ENCODE results near the gene CXXC5. TPM values are rescaled to one million over a fixed set of nuclear protein-coding genes. Genes with fewer than 3 reads are reported as not detected.

The CXXC5 gene
- total RNA-seq, 1 experiment from 2014 or later = 7.8 TPM

DNA sequence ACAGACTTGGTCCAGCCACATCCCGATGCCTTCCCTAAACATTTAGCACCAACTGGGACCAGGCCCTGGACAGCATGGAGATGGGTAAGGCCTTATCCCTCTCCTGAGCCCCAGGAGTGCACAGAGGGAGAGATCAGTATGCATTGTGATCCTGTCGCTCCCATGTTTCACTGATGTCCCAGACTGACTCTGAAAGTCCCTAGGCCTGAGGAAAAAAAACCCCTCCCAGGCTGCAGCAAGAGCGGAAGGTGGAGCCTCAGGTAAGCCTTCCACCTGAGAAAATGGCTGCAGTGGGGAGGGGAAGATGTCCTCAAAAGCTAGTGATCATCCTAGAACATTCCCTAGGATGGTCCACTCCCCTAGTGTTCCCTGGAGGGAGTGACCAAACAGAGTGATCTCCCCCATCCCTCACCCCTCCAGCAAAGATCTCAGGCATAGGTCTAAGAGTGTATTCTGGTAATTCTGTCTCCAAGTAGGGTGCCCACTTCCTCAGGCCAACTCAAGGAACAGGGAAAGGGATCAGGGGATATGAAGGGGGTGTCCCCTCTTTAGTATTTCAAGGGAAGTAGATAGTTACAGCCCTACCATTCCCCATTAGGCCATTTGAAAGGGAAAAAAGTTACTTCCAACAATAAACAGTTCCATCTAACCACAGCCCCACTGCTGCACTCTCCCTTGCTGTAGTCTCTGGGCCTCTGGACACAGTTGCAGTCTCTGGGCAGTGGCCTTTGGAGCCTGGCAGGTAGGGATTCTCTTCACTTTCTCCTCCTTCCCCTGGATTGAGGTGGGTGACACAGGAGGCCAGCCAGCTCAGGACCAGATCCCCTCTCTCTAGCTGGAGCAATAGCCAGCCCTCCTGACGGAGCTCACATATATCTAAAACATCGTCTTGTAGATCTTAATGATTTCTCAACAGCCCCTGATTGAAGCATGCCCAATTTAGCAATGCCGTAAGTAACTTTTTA lies 6.8 kb upstream of the CXXC5 start:
- Mint-ChIP-seq H3K36me3 (ENCODE audit: insufficient read depth, unreplicated experiment) (peaks cover 7% of the 10 kb centered on the region), H3K27me3 (ENCODE audit: insufficient read depth, unreplicated experiment) (no peaks in the 10 kb centered on the region), H3K27ac (ENCODE audit: low read depth, unreplicated experiment) (no peak overlapping the region), H3K4me1 (ENCODE audit: insufficient read depth, unreplicated experiment) (peaks cover 40% of the 10 kb centered on the region), H3K9me3 (ENCODE audit: unreplicated experiment) (no peaks in the 10 kb centered on the region), H3K4me3 (ENCODE audit: unreplicated experiment) (no peak overlapping the region)
- BruUV-seq (replicated peaks) = no TSS peak
- DNase-seq (ENCODE audit: unreplicated experiment) = no peak
- intact Hi-C loops (cut with micrococcal nuclease) = no loop called here
- ChIA-PET CTCF (interaction anchor here (0.6 to 16.8 kb wide), 5 partner anchors 8 to 124 kb away, joined by 3 to 321 read pairs (median 4); no protein-coding TSS in a partner anchor), POLR2A (interaction anchor here (0.6 to 6.2 kb wide), 2 partner anchors 18 to 1119 kb away, joined by 5 to 68 read pairs; no protein-coding TSS in a partner anchor)
- TF ChIP-seq, protein P1, sequence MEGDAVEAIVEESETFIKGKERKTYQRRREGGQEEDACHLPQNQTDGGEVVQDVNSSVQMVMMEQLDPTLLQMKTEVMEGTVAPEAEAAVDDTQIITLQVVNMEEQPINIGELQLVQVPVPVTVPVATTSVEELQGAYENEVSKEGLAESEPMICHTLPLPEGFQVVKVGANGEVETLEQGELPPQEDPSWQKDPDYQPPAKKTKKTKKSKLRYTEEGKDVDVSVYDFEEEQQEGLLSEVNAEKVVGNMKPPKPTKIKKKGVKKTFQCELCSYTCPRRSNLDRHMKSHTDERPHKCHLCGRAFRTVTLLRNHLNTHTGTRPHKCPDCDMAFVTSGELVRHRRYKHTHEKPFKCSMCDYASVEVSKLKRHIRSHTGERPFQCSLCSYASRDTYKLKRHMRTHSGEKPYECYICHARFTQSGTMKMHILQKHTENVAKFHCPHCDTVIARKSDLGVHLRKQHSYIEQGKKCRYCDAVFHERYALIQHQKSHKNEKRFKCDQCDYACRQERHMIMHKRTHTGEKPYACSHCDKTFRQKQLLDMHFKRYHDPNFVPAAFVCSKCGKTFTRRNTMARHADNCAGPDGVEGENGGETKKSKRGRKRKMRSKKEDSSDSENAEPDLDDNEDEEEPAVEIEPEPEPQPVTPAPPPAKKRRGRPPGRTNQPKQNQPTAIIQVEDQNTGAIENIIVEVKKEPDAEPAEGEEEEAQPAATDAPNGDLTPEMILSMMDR (IDR thresholded peaks at IDR 0.05; ENCODE audit: unreplicated experiment) = no peak

GRCh38 chr5:139642213-139642612 lies 5.9 kb upstream of the CXXC5 start:
- ChIA-PET CTCF (interaction anchor here (0.7 to 1.5 kb wide), 4 partner anchors 9 to 326 kb away, joined by 3 to 9 read pairs (median 4); no protein-coding TSS in a partner anchor), POLR2A (interaction anchor here (0.6 to 1.2 kb wide), 2 partner anchors 18 to 1120 kb away, joined by 4 to 5 read pairs; no protein-coding TSS in a partner anchor)
- H3K36me3 Mint-ChIP-seq (ENCODE audit: insufficient read depth, unreplicated experiment) = peaks cover 7% of the 10 kb centered on the region
- peaks cover 32% of the 10 kb centered on the region for H3K4me1 Mint-ChIP-seq (ENCODE audit: insufficient read depth, unreplicated experiment)
- DNase-seq (ENCODE audit: unreplicated experiment) = no peak
- H3K27me3 Mint-ChIP-seq (ENCODE audit: insufficient read depth, unreplicated experiment) = no peaks in the 10 kb centered on the region
- TF ChIP-seq, protein P1 (IDR thresholded peaks at IDR 0.05; ENCODE audit: unreplicated experiment) = no peak
- no TSS peak for BruUV-seq (replicated peaks)
- no peak overlapping the region for H3K4me3 Mint-ChIP-seq (ENCODE audit: unreplicated experiment)
- no peak overlapping the region for H3K27ac Mint-ChIP-seq (ENCODE audit: low read depth, unreplicated experiment)
- intact Hi-C loops (cut with micrococcal nuclease) = no loop called here
- H3K9me3 Mint-ChIP-seq (ENCODE audit: unreplicated experiment) = no peaks in the 10 kb centered on the region

- DNase-seq (ENCODE audit: unreplicated experiment) = no peak
- peaks cover 7% of the 10 kb centered on the region for H3K36me3 Mint-ChIP-seq (ENCODE audit: insufficient read depth, unreplicated experiment)
- no peaks in the 10 kb centered on the region for H3K27me3 Mint-ChIP-seq (ENCODE audit: insufficient read depth, unreplicated experiment)
- intact Hi-C loops (cut with micrococcal nuclease) = no loop called here
- H3K27ac Mint-ChIP-seq (ENCODE audit: low read depth, unreplicated experiment) = no peak overlapping the region
- TF ChIP-seq, protein P1 (IDR thresholded peaks at IDR 0.05; ENCODE audit: unreplicated experiment) = no peak
- BruUV-seq (replicated peaks) = no TSS peak
- no peak overlapping the region for H3K4me3 Mint-ChIP-seq (ENCODE audit: unreplicated experiment)
- peaks cover 27% of the 10 kb centered on the region for H3K4me1 Mint-ChIP-seq (ENCODE audit: insufficient read depth, unreplicated experiment)
- no peaks in the 10 kb centered on the region for H3K9me3 Mint-ChIP-seq (ENCODE audit: unreplicated experiment)
- POLR2A ChIA-PET = interaction anchor here (1.2 to 1.7 kb wide), 3 partner anchors 17 to 83 kb away, joined by 4 to 5 read pairs (median 4); no protein-coding TSS in a partner anchor
- CTCF ChIA-PET = interaction anchor here (0.6 to 5.5 kb wide), 8 partner anchors 9 to 1180 kb away, joined by 3 to 62 read pairs (median 4); no protein-coding TSS in a partner anchor
Observed at GRCh38 chr5:139642891-139643871, 5.0 kb upstream of the CXXC5 start.
